ENCODE results near the gene CBR4. TPM values are rescaled to one million over a fixed set of nuclear protein-coding genes. Genes with fewer than 3 reads are reported as not detected.
A peak's percentile ranks its signal among the peaks of the same experiment; 100 is the strongest.
"Not testable (repeated sequence)": the region's sequence is repeated elsewhere in the genome, so short reads cannot be mapped to it uniquely, and the experiment has no call there.

CBR4 gene
- total and polyA plus RNA-seq, 2 donors, result 13.7 to 18.1 TPM

GRCh38 chr4:169005453-169006099 is 4.5 kb downstream of the CBR4 start:
- WGBS, result 96% methylated on average over 1 of the region's 1 CpG
- Histone ChIP-seq H3K27me3 (ENCODE audit: control insufficient read depth in 2 of 2, insufficient read depth in 1 of 2, low read length in 1 of 2) (no peaks in the 10 kb centered on the region), H3K27ac (ENCODE audit: low read depth in 1 of 2, low read length in 1 of 2) (no peak overlapping the region), H3K4me3 (ENCODE audit: low read length in 2 of 2) (no peak overlapping the region), H3K4me1 (ENCODE audit: control insufficient read depth in 2 of 2, insufficient read depth in 2 of 2, low read length in 2 of 2) (peaks cover 6 to 7% of the 10 kb centered on the region in 2 donors), H3K9me3 (ENCODE audit: control insufficient read depth in 2 of 2, insufficient read depth in 1 of 2, low read length in 1 of 2) (no peaks in the 10 kb centered on the region), H3K36me3 (ENCODE audit: control insufficient read depth in 2 of 2, insufficient read depth in 2 of 2, low read length in 1 of 2) (peaks cover 4 to 16% of the 10 kb centered on the region in 2 donors)
- DNase-seq (ENCODE audit: low read depth in 6 of 9, low spot score in 9 of 9), result no peak

- Histone ChIP-seq H3K4me1 (ENCODE audit: control insufficient read depth in 2 of 2, insufficient read depth in 2 of 2, low read length in 2 of 2) (no peaks in the 10 kb centered on the region), H3K9me3 (ENCODE audit: control insufficient read depth in 2 of 2, insufficient read depth in 1 of 2, low read length in 1 of 2) (no peaks in the 10 kb centered on the region), H3K27ac (ENCODE audit: low read depth in 1 of 2, low read length in 1 of 2) (no peak overlapping the region), H3K4me3 (ENCODE audit: low read length in 2 of 2) (no peak overlapping the region), H3K36me3 (ENCODE audit: control insufficient read depth in 2 of 2, insufficient read depth in 2 of 2, low read length in 1 of 2) (peaks cover 4 to 16% of the 10 kb centered on the region in 2 donors), H3K27me3 (ENCODE audit: control insufficient read depth in 2 of 2, insufficient read depth in 1 of 2, low read length in 1 of 2) (no peaks in the 10 kb centered on the region)
- 97% methylated on average over 1 of the region's 1 CpG for WGBS
- no peak for DNase-seq (ENCODE audit: low read depth in 6 of 9, low spot score in 9 of 9)
These were observed 9.7 kb downstream of the CBR4 start for GRCh38 chr4:169000315-169000714.

GRCh38 chr4:168999809-169000208 is 10.2 kb downstream of the CBR4 start:
- Histone ChIP-seq H3K36me3 (ENCODE audit: control insufficient read depth in 2 of 2, insufficient read depth in 2 of 2, low read length in 1 of 2) (peaks cover 4 to 20% of the 10 kb centered on the region in 2 donors), H3K4me3 (ENCODE audit: low read length in 2 of 2) (no peak overlapping the region), H3K4me1 (ENCODE audit: control insufficient read depth in 2 of 2, insufficient read depth in 2 of 2, low read length in 2 of 2) (no peaks in the 10 kb centered on the region), H3K27me3 (ENCODE audit: control insufficient read depth in 2 of 2, insufficient read depth in 1 of 2, low read length in 1 of 2) (no peaks in the 10 kb centered on the region), H3K9me3 (ENCODE audit: control insufficient read depth in 2 of 2, insufficient read depth in 1 of 2, low read length in 1 of 2) (no peaks in the 10 kb centered on the region), H3K27ac (ENCODE audit: low read depth in 1 of 2, low read length in 1 of 2) (no peak overlapping the region)
- DNase-seq (ENCODE audit: low read depth in 6 of 9, low spot score in 9 of 9), result no peak
- WGBS, result 94% methylated on average over 4 of the region's 4 CpGs

- peaks cover 4 to 20% of the 10 kb centered on the region in 2 donors for H3K36me3 ChIP-seq (ENCODE audit: control insufficient read depth in 2 of 2, insufficient read depth in 2 of 2, low read length in 1 of 2)
- H3K4me3 ChIP-seq (ENCODE audit: low read length in 2 of 2), result no peak overlapping the region
- H3K4me1 ChIP-seq (ENCODE audit: control insufficient read depth in 2 of 2, insufficient read depth in 2 of 2, low read length in 2 of 2), result no peaks in the 10 kb centered on the region
- H3K27me3 ChIP-seq (ENCODE audit: control insufficient read depth in 2 of 2, insufficient read depth in 1 of 2, low read length in 1 of 2), result no peaks in the 10 kb centered on the region
- H3K27ac ChIP-seq (ENCODE audit: low read depth in 1 of 2, low read length in 1 of 2), result no peak overlapping the region
- WGBS, result 97% methylated on average over 1 of the region's 1 CpG
- no peak for DNase-seq (ENCODE audit: low read depth in 6 of 9, low spot score in 9 of 9)
- H3K9me3 ChIP-seq (ENCODE audit: control insufficient read depth in 2 of 2, insufficient read depth in 1 of 2, low read length in 1 of 2), result no peaks in the 10 kb centered on the region
These were observed 11.5 kb downstream of the CBR4 start for GRCh38 chr4:168998596-168998995.

- peak in 2 of 9 donors; percentile 6 to 23 for DNase-seq (ENCODE audit: low read depth in 6 of 9, low spot score in 9 of 9)
- H3K27ac ChIP-seq (ENCODE audit: low read depth in 1 of 2, low read length in 1 of 2), result no peak overlapping the region
- peaks cover 0 to 9% of the 10 kb centered on the region in 2 donors for H3K36me3 ChIP-seq (ENCODE audit: control insufficient read depth in 2 of 2, insufficient read depth in 2 of 2, low read length in 1 of 2)
- no peaks in the 10 kb centered on the region for H3K27me3 ChIP-seq (ENCODE audit: control insufficient read depth in 2 of 2, insufficient read depth in 1 of 2, low read length in 1 of 2)
- H3K4me3 ChIP-seq (ENCODE audit: low read length in 2 of 2), result no peak overlapping the region
- no peaks in the 10 kb centered on the region for H3K9me3 ChIP-seq (ENCODE audit: control insufficient read depth in 2 of 2, insufficient read depth in 1 of 2, low read length in 1 of 2)
- WGBS, result 80% methylated on average over 2 of the region's 2 CpGs
- no peaks in the 10 kb centered on the region for H3K4me1 ChIP-seq (ENCODE audit: control insufficient read depth in 2 of 2, insufficient read depth in 2 of 2, low read length in 2 of 2)
These were observed 14.3 kb downstream of the CBR4 start for GRCh38 chr4:168995537-168996295.

GRCh38 chr4:168994958-168995357 is 15.1 kb downstream of the CBR4 start:
- Histone ChIP-seq H3K36me3 (ENCODE audit: control insufficient read depth in 2 of 2, insufficient read depth in 2 of 2, low read length in 1 of 2) (peaks cover 0 to 7% of the 10 kb centered on the region in 2 donors), H3K27me3 (ENCODE audit: control insufficient read depth in 2 of 2, insufficient read depth in 1 of 2, low read length in 1 of 2) (no peaks in the 10 kb centered on the region), H3K4me1 (ENCODE audit: control insufficient read depth in 2 of 2, insufficient read depth in 2 of 2, low read length in 2 of 2) (no peaks in the 10 kb centered on the region), H3K27ac (ENCODE audit: low read depth in 1 of 2, low read length in 1 of 2) (no peak overlapping the region), H3K9me3 (ENCODE audit: control insufficient read depth in 2 of 2, insufficient read depth in 1 of 2, low read length in 1 of 2) (no peaks in the 10 kb centered on the region), H3K4me3 (ENCODE audit: low read length in 2 of 2) (no peak overlapping the region)
- DNase-seq (ENCODE audit: low read depth in 6 of 9, low spot score in 9 of 9), result no peak
- 98% methylated on average over 4 of the region's 4 CpGs for WGBS

GRCh38 chr4:168993714-168994510 is 16.1 kb downstream of the CBR4 start:
- WGBS, result 97% methylated on average over 13 of the region's 13 CpGs
- H3K27ac ChIP-seq (ENCODE audit: low read depth in 1 of 2, low read length in 1 of 2), result no peak overlapping the region
- DNase-seq (ENCODE audit: low read depth in 6 of 9, low spot score in 9 of 9), result no peak
- peaks cover 0 to 7% of the 10 kb centered on the region in 2 donors for H3K36me3 ChIP-seq (ENCODE audit: control insufficient read depth in 2 of 2, insufficient read depth in 2 of 2, low read length in 1 of 2)
- no peak overlapping the region for H3K4me3 ChIP-seq (ENCODE audit: low read length in 2 of 2)
- H3K27me3 ChIP-seq (ENCODE audit: control insufficient read depth in 2 of 2, insufficient read depth in 1 of 2, low read length in 1 of 2), result no peaks in the 10 kb centered on the region
- no peaks in the 10 kb centered on the region for H3K9me3 ChIP-seq (ENCODE audit: control insufficient read depth in 2 of 2, insufficient read depth in 1 of 2, low read length in 1 of 2)
- no peaks in the 10 kb centered on the region for H3K4me1 ChIP-seq (ENCODE audit: control insufficient read depth in 2 of 2, insufficient read depth in 2 of 2, low read length in 2 of 2)

GRCh38 chr4:168992952-168993482 is 17.0 kb downstream of the CBR4 start:
- H3K27me3 ChIP-seq (ENCODE audit: control insufficient read depth in 2 of 2, insufficient read depth in 1 of 2, low read length in 1 of 2); H3K9me3 ChIP-seq (ENCODE audit: control insufficient read depth in 2 of 2, insufficient read depth in 1 of 2, low read length in 1 of 2); H3K27ac ChIP-seq (ENCODE audit: low read depth in 1 of 2, low read length in 1 of 2); DNase-seq (ENCODE audit: low read depth in 6 of 9, low spot score in 9 of 9); H3K4me3 ChIP-seq (ENCODE audit: low read length in 2 of 2); H3K36me3 ChIP-seq (ENCODE audit: control insufficient read depth in 2 of 2, insufficient read depth in 2 of 2, low read length in 1 of 2); H3K4me1 ChIP-seq (ENCODE audit: control insufficient read depth in 2 of 2, insufficient read depth in 2 of 2, low read length in 2 of 2): not testable (repeated sequence)
- WGBS, result 98% methylated on average over 7 of the region's 7 CpGs
